ELR (cell line): Measurements from ENCODE around the gene ZNF157.
A peak's percentile ranks its signal among the peaks of the same experiment; 100 is the strongest.
"Not testable (repeated sequence)": the region's sequence is repeated elsewhere in the genome, so short reads cannot be mapped to it uniquely, and the experiment has no call there.

Experiments
- DNase-seq: peaks from one replicate; pipeline ENCODE4 v3.0.0-alpha.2; 2015; ENCODE audit warnings: low read depth

Gene ZNF157

GRCh38 chrX:47370278-47370677 is at the start of gene ZNF157:
ZNF157 (plus strand) TSS chrX:47370578; CDS start chrX:47370669, 91 bp downstream.
- no peak for DNase-seq

GRCh38 chrX:47321386-47321785 is 49.0 kb upstream of the ZNF157 start:
- DNase-seq: no peak

GRCh38 chrX:47321823-47322371 is 48.5 kb upstream of the ZNF157 start:
- DNase-seq: no peak

- DNase-seq: no peak
Measured at GRCh38 chrX:47327902-47328301, 42.5 kb upstream of the ZNF157 start.

- not testable (repeated sequence) for DNase-seq
Measured at GRCh38 chrX:47332729-47333128, 37.6 kb upstream of the ZNF157 start.

GRCh38 chrX:47351706-47352105 is 18.7 kb upstream of the ZNF157 start:
- peak; percentile 58 for DNase-seq

- no peak for DNase-seq
Measured at GRCh38 chrX:47358387-47359065, 11.9 kb upstream of the ZNF157 start.

- DNase-seq: no peak
Measured at GRCh38 chrX:47360423-47361179, 9.8 kb upstream of the ZNF157 start.

- peak; percentile 87 for DNase-seq
Measured at GRCh38 chrX:47361538-47362511, 8.6 kb upstream of the ZNF157 start.

- peak; percentile 77 for DNase-seq
Measured at GRCh38 chrX:47366041-47366722, 4.2 kb upstream of the ZNF157 start.

- no peak for DNase-seq
Measured at GRCh38 chrX:47373198-47373597, 2.8 kb downstream of the ZNF157 start.

GRCh38 chrX:47380268-47380667 is 9.9 kb downstream of the ZNF157 start:
- DNase-seq: no peak

- DNase-seq: not testable (repeated sequence)
Measured at GRCh38 chrX:47380837-47381236, 10.5 kb downstream of the ZNF157 start.

GRCh38 chrX:47384502-47384901 is 14.1 kb downstream of the ZNF157 start:
- peak; percentile 64 for DNase-seq

GRCh38 chrX:47390780-47391179 is 20.4 kb downstream of the ZNF157 start:
- no peak for DNase-seq

GRCh38 chrX:47413179-47413594 is 42.8 kb downstream of the ZNF157 start:
- DNase-seq: no peak

GRCh38 chrX:47420265-47420664 is 49.9 kb downstream of the ZNF157 start:
- no peak for DNase-seq

- no peak for DNase-seq
Measured at GRCh38 chrX:47420962-47421361, 50.6 kb downstream of the ZNF157 start.

GRCh38 chrX:47422444-47422843 is 52.1 kb downstream of the ZNF157 start:
- no peak for DNase-seq

- DNase-seq: no peak
Measured at GRCh38 chrX:47430925-47431324, 60.5 kb downstream of the ZNF157 start.

- peak; percentile 2 for DNase-seq
Measured at GRCh38 chrX:47446431-47446830, 76.1 kb downstream of the ZNF157 start.
